Measurements from ENCODE around the gene SETD4. TPM values are rescaled to one million over a fixed set of nuclear protein-coding genes. Genes with fewer than 3 reads are reported as not detected.

Gene SETD4
- total RNA-seq, 1 experiment from 2014 or later, result 15.6 TPM

DNA sequence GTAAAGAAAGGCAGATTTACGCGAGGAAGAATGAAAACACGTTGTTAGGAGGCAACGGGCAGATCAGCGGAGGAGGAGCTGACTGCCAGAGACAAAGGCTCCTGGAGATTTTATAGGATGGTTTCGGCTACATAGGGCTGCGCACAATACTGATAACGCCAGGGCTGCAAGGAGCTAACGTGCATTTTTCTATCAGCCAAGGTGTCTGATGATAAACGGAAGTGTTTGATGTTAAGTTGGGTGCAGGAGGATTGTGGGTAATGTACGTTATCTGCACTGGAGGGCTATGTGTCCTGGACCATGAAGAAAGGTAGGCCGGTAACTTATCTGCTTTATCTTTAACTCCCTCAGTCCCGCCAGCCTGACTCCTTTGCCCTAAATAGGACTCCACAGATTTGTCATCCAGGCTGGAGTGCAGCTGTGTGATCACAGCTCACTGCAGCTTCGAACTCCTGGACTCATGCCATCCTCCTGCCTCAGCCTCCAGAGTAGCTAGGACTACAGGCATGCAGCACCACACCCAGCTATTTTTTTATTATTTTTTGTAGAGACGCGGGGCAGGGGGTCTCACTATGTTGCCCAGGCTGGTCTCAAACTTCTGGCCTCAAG, 29.6 kb downstream of the SETD4 start:
- DNase-seq (ENCODE audit: low read depth, low spot score), result no peak
- in situ Hi-C loops (cut with HindIII; ENCODE audit: low pct_unique_long_range_greater_than_20kb, low sequenced_read_pairs), result no loop called here

DNA sequence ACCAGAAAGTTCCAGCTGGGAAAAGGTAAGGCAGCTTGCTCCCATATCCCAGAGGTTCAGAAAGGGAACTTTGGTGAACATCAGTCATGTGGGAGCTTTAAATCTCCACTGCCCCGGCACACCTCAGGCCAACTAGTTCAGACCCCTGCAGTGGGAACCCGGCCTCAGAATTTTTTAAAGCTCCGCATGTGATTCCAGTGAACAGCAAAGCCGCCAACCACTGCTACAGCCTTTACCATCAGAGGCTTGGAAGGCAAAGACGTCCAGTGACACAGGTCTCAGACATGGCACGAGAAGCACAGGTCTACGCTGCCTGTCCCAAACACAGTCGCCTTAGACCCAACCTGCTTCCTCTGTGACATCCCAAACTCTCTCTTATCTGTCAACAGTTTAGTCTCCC, 31.0 kb downstream of the SETD4 start:
- in situ Hi-C loops (cut with HindIII; ENCODE audit: low pct_unique_long_range_greater_than_20kb, low sequenced_read_pairs), result no loop called here
- no peak for DNase-seq (ENCODE audit: low read depth, low spot score)

DNA sequence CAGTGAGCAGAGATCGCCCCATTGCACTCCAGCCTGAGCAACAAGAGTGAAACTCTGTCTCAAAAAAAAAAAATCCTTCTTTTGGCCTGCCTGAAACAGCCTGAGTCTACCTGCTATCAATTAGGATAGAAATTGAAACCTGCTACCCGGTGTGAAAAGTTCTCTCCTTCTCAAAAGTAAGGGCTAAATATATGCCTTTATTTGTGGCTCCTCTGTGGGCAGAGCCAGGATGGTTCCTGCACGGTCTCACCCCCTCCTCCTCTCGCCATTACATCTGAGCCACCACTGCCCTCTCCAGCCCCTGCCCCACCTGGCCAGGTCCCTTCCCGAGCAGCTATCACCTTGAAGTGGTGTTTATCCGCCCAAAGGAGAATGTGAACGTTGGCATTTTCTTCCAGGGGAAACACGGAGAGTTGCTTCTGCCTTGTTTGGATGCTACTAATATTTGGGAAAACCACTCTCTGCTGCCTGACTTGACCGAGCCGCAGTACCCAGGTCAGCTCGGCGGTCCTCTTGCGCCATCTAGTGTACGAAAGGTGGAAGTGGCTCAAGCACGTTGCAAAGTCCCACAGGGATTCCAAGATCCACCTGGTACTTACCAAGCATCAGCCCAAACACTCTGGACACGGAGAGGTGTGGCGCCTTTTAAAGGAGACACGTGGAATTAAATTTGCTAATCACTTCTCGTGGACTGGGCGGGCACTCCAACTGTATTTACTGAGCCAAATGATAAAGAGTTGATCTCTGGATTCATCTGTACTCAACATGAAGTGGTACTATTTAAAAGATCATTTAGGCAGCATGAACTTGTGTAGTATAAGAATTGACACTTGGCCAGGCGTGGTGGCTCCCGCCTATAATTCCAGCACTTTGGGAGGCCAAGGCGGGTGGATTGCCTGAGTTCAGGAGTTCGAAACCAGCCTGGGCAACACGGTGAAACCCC, 31.9 kb downstream of the SETD4 start:
- in situ Hi-C loops (cut with HindIII; ENCODE audit: low pct_unique_long_range_greater_than_20kb, low sequenced_read_pairs), result no loop called here
- peak; percentile 72 for DNase-seq (ENCODE audit: low read depth, low spot score)

DNA sequence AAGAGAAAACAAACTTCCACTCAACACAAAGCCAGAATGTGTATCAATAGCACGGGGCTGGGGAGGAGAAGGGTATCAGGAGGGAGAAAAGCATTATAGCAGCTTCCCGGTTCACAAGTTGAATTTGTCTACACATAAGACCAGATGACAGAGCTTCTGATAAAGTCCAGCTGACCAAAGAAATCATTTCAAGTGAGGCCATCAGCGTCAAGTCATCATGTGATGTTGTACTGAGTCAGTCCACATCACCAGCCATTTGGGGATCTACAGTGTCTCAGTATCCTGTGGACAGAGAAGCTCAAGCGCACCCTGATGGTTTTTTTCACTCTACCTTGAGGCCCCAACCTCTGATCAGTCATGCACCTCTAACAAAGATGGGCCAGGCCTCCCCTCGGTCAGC, 33.0 kb downstream of the SETD4 start:
- in situ Hi-C loops (cut with HindIII; ENCODE audit: low pct_unique_long_range_greater_than_20kb, low sequenced_read_pairs), result no loop called here
- no peak for DNase-seq (ENCODE audit: low read depth, low spot score)

DNA sequence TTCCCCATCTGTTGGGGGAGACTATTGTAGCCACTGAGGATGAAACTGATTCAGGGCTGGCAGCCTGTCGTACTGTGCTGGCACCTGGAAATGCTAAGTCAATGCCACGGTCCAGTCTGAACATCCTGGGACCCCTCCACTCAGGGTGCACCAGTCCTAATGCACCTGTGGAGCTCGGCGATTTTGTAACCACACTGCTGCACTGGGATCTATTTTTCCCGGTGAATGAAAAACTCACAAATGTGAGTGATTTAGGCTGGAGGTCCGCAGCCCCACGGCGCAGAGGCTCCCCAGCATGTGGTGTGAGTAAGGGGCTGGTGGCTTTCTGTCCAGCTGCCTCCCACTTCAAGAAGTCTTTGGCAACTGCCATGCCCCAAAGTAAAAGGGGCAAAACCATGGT, 35.5 kb downstream of the SETD4 start:
- DNase-seq (ENCODE audit: low read depth, low spot score), result no peak
- in situ Hi-C loops (cut with HindIII; ENCODE audit: low pct_unique_long_range_greater_than_20kb, low sequenced_read_pairs), result no loop called here

GRCh38 chr21:36023092-36023480, 37.2 kb downstream of the SETD4 start:
- DNase-seq (ENCODE audit: low read depth, low spot score), result no peak
- in situ Hi-C loops (cut with HindIII; ENCODE audit: low pct_unique_long_range_greater_than_20kb, low sequenced_read_pairs), result no loop called here

- in situ Hi-C loops (cut with HindIII; ENCODE audit: low pct_unique_long_range_greater_than_20kb, low sequenced_read_pairs), result no loop called here
- DNase-seq (ENCODE audit: low read depth, low spot score), result no peak
Measured at GRCh38 chr21:36022427-36023091, 37.8 kb downstream of the SETD4 start.

DNA sequence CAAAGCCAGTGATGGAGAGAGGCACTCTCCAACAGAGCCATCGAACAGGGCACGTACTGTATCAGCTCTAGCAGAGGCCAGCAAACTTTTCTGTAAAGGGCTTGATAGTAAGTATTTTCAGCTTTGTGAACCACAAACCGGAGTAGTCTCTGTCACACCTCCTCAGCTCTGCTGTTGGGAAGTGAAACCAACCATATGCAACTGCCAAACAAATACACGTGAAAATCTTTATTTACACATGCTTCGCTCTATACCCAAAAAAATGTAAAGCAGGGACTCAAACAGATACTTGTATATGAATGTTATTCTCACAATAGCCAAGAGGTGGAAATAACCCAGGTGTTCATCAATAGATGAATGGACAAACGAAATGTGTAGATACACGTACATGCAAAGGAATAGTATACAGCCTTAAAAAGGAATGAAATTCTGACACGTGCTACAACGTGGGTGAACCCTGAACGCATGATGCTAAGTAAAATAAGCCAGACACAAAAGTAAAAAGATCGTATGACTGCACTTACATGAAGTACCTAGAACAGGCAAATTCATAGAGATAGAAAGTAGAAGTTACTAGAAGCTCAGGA, 39.0 kb downstream of the SETD4 start:
- no peak for DNase-seq (ENCODE audit: low read depth, low spot score)
- in situ Hi-C loops (cut with HindIII; ENCODE audit: low pct_unique_long_range_greater_than_20kb, low sequenced_read_pairs), result no loop called here

DNA sequence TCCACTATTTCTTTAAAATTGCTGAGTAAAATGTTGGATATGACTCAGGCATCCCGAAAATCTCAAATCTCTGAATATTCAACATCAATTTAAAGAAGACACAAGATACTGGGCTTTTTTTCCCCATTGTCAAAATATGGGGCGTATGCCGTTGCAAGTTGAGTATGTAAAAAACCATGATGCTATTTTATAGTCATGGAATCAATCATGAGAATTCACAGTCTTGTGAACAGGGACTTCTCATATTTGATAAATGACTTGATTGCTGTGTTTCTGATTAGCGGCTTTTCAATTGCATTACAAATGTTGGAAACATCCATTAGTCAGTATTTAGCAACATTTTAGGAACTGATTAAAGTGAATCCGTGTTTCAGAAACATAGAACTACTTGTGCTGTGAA, 45.3 kb downstream of the SETD4 start:
- no peak for DNase-seq (ENCODE audit: low read depth, low spot score)
- in situ Hi-C loops (cut with HindIII; ENCODE audit: low pct_unique_long_range_greater_than_20kb, low sequenced_read_pairs), result no loop called here

- peak; percentile 87 for DNase-seq (ENCODE audit: low read depth, low spot score)
- in situ Hi-C loops (cut with HindIII; ENCODE audit: low pct_unique_long_range_greater_than_20kb, low sequenced_read_pairs), result no loop called here
Measured at GRCh38 chr21:36010801-36011200, 49.5 kb downstream of the SETD4 start.

DNA sequence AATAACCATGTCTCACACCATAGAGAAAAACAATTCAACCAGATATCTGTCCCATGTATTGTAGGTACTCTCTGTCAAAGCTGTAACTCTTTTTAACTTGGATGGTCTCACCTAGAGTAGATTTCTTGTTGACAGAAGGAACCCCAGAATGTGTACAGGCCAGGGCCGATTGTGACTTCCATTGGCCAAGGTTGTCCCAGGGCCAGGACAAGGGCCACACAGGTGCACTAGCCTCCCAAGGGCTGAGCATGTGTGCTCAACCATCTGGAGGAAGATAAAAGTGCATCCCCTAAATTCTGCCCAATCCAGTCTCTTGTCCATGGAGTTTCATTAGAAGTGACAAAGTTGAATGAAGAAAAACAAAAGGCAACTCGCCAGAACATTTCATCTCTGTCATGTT, 51.8 kb downstream of the SETD4 start:
- no peak for DNase-seq (ENCODE audit: low read depth, low spot score)
- in situ Hi-C loops (cut with HindIII; ENCODE audit: low pct_unique_long_range_greater_than_20kb, low sequenced_read_pairs), result no loop called here

- in situ Hi-C loops (cut with HindIII; ENCODE audit: low pct_unique_long_range_greater_than_20kb, low sequenced_read_pairs), result no loop called here
- DNase-seq (ENCODE audit: low read depth, low spot score), result no peak
Measured at GRCh38 chr21:36005879-36006400, 54.4 kb downstream of the SETD4 start.

GRCh38 chr21:36005018-36005417, 55.3 kb downstream of the SETD4 start:
- in situ Hi-C loops (cut with HindIII; ENCODE audit: low pct_unique_long_range_greater_than_20kb, low sequenced_read_pairs), result no loop called here
- no peak for DNase-seq (ENCODE audit: low read depth, low spot score)

DNA sequence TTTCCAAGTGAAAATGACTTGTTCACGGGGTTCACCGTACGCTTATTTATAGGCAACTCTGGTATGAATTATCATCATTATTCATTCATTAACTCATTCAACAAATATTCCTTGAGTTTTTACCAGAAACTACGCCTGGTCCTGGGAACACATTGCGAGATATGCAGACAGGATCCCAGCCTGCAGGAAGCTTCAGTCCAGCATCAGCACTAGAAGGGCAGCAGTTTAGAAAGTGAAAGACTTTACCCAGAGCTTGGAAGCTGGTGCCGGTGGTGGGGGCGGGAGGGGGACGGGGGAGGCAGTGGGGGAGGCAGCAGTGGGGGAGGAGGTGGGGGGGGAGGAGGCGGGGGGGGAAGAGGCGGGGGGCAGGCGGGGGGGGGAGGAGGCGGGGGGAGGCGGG, 55.9 kb downstream of the SETD4 start:
- in situ Hi-C loops (cut with HindIII; ENCODE audit: low pct_unique_long_range_greater_than_20kb, low sequenced_read_pairs), result no loop called here
- DNase-seq (ENCODE audit: low read depth, low spot score), result no peak

GRCh38 chr21:36003776-36004175, 56.5 kb downstream of the SETD4 start:
- DNase-seq (ENCODE audit: low read depth, low spot score), result no peak

GRCh38 chr21:35996217-35996616, 64.1 kb downstream of the SETD4 start:
- no peak for DNase-seq (ENCODE audit: low read depth, low spot score)
- in situ Hi-C loops (cut with HindIII; ENCODE audit: low pct_unique_long_range_greater_than_20kb, low sequenced_read_pairs), result no loop called here

More at GRCh38 chr21:36003776-36004175, 56.5 kb downstream of the SETD4 start:
- in situ Hi-C loops (cut with HindIII; ENCODE audit: low pct_unique_long_range_greater_than_20kb, low sequenced_read_pairs), result no loop called here

DNA sequence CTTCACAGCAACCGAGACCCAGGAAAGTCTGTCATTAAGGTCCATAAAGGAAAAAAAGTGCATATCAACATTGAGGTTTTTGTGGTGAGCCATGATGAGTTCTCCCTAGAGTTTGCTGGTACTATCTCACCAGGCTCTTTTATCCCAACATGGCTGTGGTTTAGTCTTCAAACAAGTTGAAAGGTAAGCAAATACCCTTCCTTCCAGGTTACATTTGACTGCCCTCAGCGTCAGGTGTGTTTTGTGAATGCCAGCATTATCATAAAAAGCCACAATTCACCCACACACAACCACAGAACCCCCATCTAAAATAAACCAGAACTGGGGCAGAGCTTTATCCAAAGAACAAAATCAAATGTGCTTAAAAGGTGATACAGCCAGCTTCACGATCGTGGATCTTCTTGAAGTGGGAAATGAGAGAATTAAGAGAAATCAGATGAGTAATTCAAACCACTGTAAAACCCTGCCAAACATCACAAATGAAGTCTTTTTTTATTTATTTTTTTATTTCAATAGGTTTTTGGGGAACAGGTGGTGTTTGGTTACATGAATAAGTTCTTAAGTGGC, 64.7 kb downstream of the SETD4 start:
- DNase-seq (ENCODE audit: low read depth, low spot score), result no peak
- in situ Hi-C loops (cut with HindIII; ENCODE audit: low pct_unique_long_range_greater_than_20kb, low sequenced_read_pairs), result no loop called here

DNA sequence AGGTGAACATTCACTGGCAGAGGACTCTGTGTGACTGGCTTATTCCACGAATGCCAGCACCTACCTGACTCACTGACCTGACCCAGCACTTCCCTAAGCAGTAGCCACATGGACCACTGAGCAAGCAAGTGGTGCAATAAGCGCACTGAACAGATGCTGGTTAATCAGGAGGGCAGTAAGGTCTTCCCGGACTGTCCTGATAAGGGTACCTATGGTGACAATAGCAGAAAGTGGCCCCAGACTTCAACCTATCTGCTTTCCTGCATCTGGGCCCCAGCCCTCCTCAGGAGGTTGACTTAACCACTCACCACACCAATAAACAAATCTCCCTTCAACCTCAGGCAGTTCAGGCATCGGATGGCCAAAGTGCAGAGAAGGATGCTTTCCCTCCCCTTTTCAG, 65.7 kb downstream of the SETD4 start:
- DNase-seq (ENCODE audit: low read depth, low spot score), result no peak
- in situ Hi-C loops (cut with HindIII; ENCODE audit: low pct_unique_long_range_greater_than_20kb, low sequenced_read_pairs), result no loop called here
